PC-9 (cell line): ENCODE measurements around the gene ARHGAP28. TPM values are rescaled to one million over a fixed set of nuclear protein-coding genes. Genes with fewer than 3 reads are reported as not detected.

Source experiments
- BruUV-seq: library from RNA; stranded (reverse); fragments of 400-500 nt; replicated peaks from 2 replicates; lab custom pipeline; 2021; lab: Mats Ljungman, UMichigan
- CTCF ChIA-PET: fragments of 300-600 bp; sonication (Branson Sonifier 250); formaldehyde crosslinking; loops from one replicate; lab custom pipeline; 2022; ENCODE audit warnings: antibody characterized with exemption; lab: Charles Lee
- POLR2A ChIA-PET: fragments of 300-600 bp; sonication (Branson Sonifier 250); formaldehyde crosslinking; loops from one replicate; lab custom pipeline; 2022; ENCODE audit warnings: antibody characterized with exemption; ENCODE audit not compliant: unreplicated experiment; lab: Charles Lee
- DNase-seq, 2 experiments: peaks; one replicate each; pipeline versions ENCODE4 v3.0.0 to v3.0.0-alpha.2; 2015 to 2022; ENCODE audit warnings: mixed read lengths in 1 of 2
- H2AFZ ChIP-seq: fragments of 200-600 bp; sonication (generic); 2 replicates; pipeline ENCODE4 v1.8.1; 2017; ENCODE audit warnings: antibody characterized with exemption
- H3F3A ChIP-seq: fragments of 200-600 bp; sonication (generic); 2 replicates; pipeline ENCODE4 v1.8.1; 2017; ENCODE audit warnings: antibody characterized with exemption, mild to moderate bottlenecking, low read depth; ENCODE audit not compliant: insufficient read depth
- H3K27ac ChIP-seq: fragments of 200-600 bp; sonication (generic); 2 replicates; pipeline ENCODE4 v1.6.1; 2016; ENCODE audit warnings: mixed run types
- H3K27me3 ChIP-seq: fragments of 200-600 bp; sonication (generic); 2 replicates; pipeline ENCODE4 v1.6.1; 2016; ENCODE audit warnings: low read depth, mixed run types; ENCODE audit not compliant: insufficient read depth
- H3K36me3 ChIP-seq: fragments of 200-600 bp; sonication (generic); 2 replicates; pipeline ENCODE4 v1.6.1; 2016; ENCODE audit warnings: low read depth, mixed run types
- H3K4me1 ChIP-seq: fragments of 200-600 bp; sonication (generic); replicated peaks from 2 replicates; pipeline ENCODE4 v1.6.1; 2016; ENCODE audit warnings: mixed run types; ENCODE audit not compliant: insufficient read depth
- H3K4me2 ChIP-seq: fragments of 200-600 bp; sonication (generic); 2 replicates; pipeline ENCODE4 v1.6.1; 2017; ENCODE audit warnings: mixed run types
- H3K4me3 ChIP-seq: fragments of 200-600 bp; sonication (generic); 2 replicates; pipeline ENCODE4 v1.6.1; 2016; ENCODE audit warnings: mixed run types
- H3K79me2 ChIP-seq: fragments of 200-600 bp; sonication (generic); 2 replicates; pipeline ENCODE4 v1.6.1; 2017; ENCODE audit warnings: low read depth, mixed run types
- H3K9me2 ChIP-seq: fragments of 200-600 bp; sonication (generic); 2 replicates; pipeline ENCODE4 v1.8.1; 2017; ENCODE audit warnings: mild to moderate bottlenecking; ENCODE audit not compliant: insufficient read depth
- H3K9me3 ChIP-seq: fragments of 200-600 bp; sonication (generic); 2 replicates; pipeline ENCODE4 v1.8.1; 2016; ENCODE audit warnings: low read depth; ENCODE audit not compliant: insufficient read depth
- H4K20me1 ChIP-seq: fragments of 200-600 bp; sonication (generic); 2 replicates; pipeline ENCODE4 v1.8.1; 2017; ENCODE audit not compliant: insufficient read depth
- EZH2 ChIP-seq: fragments of 200-600 bp; sonication (generic); IDR thresholded peaks from 2 replicates; pipeline ENCODE4 v1.8.0; 2017; ENCODE audit warnings: antibody characterized with exemption, low read depth
- intact Hi-C: fragments of 100-400 bp; cut with micrococcal nuclease; formaldehyde crosslinking; loops from one replicate; pipeline ENCODE4 v1.10.0; 2022; ENCODE audit not compliant: unreplicated experiment
- total RNA-seq: library from RNA; stranded (reverse); gene quantifications from 2 replicates; pipeline ENCODE4 v1.2.3, GENCODE V29; 2021
- TF ChIP-seq, protein P1 (sequence below): fragments of 200-600 bp; sonication (generic); conservative IDR thresholded peaks from 2 replicates; pipeline ENCODE4 v1.6.1; 2017; ENCODE audit warnings: mixed run types, antibody characterized with exemption, mild to moderate bottlenecking, moderate library complexity

ARHGAP28 gene
- total RNA-seq, 1 experiment from 2014 or later = not detected

DNA sequence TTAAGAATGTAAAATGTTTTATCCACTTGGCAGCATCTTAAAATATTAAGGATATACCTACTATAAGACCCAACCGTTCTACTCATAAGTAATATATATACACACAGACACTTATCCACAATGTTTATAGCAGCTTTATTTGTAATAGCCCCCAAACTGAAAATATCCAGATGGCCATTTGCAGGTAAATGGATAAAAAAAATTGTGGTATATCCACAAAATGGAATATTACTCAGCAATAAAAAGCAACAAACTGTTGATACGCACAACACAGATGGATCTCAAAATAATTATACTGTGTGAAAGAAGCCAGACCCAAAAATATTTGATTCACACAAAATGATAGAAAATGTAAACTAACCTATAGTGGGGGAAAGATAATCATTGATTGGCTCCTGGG, 122.0 kb downstream of the ARHGAP28 start:
- ChIA-PET CTCF (no interaction called here), POLR2A (no interaction called here)
- H2AFZ ChIP-seq = no peak overlapping the region
- H3K4me2 ChIP-seq = no peak overlapping the region
- no TSS peak for BruUV-seq
- no peaks in the 10 kb centered on the region for H3K9me2 ChIP-seq
- H4K20me1 ChIP-seq = no peaks in the 10 kb centered on the region
- peaks cover 6% of the 10 kb centered on the region; the same call in 1 of the 2 replicates for H3K27me3 ChIP-seq
- no peaks in the 10 kb centered on the region for H3K36me3 ChIP-seq
- no peaks in the 10 kb centered on the region for H3F3A ChIP-seq
- no peak for TF ChIP-seq EZH2
- TF ChIP-seq, protein P1, sequence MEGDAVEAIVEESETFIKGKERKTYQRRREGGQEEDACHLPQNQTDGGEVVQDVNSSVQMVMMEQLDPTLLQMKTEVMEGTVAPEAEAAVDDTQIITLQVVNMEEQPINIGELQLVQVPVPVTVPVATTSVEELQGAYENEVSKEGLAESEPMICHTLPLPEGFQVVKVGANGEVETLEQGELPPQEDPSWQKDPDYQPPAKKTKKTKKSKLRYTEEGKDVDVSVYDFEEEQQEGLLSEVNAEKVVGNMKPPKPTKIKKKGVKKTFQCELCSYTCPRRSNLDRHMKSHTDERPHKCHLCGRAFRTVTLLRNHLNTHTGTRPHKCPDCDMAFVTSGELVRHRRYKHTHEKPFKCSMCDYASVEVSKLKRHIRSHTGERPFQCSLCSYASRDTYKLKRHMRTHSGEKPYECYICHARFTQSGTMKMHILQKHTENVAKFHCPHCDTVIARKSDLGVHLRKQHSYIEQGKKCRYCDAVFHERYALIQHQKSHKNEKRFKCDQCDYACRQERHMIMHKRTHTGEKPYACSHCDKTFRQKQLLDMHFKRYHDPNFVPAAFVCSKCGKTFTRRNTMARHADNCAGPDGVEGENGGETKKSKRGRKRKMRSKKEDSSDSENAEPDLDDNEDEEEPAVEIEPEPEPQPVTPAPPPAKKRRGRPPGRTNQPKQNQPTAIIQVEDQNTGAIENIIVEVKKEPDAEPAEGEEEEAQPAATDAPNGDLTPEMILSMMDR = no peak
- H3K4me1 ChIP-seq = no peaks in the 10 kb centered on the region
- H3K79me2 ChIP-seq = no peaks in the 10 kb centered on the region
- intact Hi-C loops = no loop called here
- H3K27ac ChIP-seq = no peak overlapping the region
- DNase-seq = no peak
- H3K9me3 ChIP-seq = no peaks in the 10 kb centered on the region
- H3K4me3 ChIP-seq = no peak overlapping the region

DNA sequence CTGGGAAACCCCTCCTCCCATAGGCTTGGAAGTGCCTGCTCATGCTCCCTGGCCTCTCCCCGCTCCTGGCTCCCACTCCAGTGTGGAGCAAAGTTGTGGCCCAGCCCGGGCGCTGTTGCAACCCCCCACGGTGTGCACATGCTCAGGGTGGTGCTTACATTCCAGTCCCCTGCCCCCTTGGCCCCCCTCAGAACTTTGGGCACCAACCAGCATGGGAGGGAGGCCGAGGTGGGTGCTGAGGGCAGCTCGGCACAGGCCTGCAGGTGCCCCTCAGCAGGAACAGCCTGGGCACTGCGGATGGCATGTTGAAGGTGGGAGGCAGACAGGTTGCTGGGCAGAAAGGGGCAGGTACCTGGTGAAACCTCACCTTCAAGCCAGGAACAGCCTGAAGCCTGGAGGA, 125.3 kb downstream of the ARHGAP28 start:
- Histone ChIP-seq H2AFZ (no peak overlapping the region), H3K9me2 (no peaks in the 10 kb centered on the region), H3K4me1 (no peaks in the 10 kb centered on the region), H3K79me2 (no peaks in the 10 kb centered on the region), H3K9me3 (no peaks in the 10 kb centered on the region), H4K20me1 (no peaks in the 10 kb centered on the region), H3K27ac (no peak overlapping the region), H3K4me2 (no peak overlapping the region), H3K4me3 (no peak overlapping the region), H3K36me3 (no peaks in the 10 kb centered on the region), H3K27me3 (peaks cover 13% of the 10 kb centered on the region; the same call in 1 of the 2 replicates), H3F3A (no peaks in the 10 kb centered on the region)
- no peak for DNase-seq
- POLR2A ChIA-PET = no interaction called here
- intact Hi-C loops = no loop called here
- CTCF ChIA-PET = no interaction called here
- TF ChIP-seq, protein P1 = no peak
- no peak for TF ChIP-seq EZH2
- no TSS peak for BruUV-seq

DNA sequence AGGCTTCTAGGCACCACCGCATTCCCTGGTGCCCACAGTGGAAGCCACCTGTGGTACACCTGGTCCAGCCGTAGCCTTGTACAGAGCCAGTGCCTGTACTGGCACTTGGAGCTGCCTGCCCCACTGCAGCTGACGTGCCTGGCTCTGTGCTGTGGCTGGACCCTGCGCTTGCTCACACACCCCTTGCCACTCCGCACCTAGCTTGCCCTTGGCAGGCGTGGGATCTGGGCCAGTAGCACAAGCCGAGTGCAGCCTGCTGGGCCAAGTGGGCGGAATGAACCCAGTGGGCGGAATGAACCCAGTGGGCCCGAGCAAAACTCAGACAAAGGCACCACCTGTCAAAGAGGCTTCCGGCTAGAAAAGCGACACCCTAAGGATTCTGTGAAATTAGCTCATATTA, 126.3 kb downstream of the ARHGAP28 start:
- POLR2A ChIA-PET = no interaction called here
- no peak overlapping the region for H3K4me3 ChIP-seq

More for the DNA sequence above, 126.3 kb downstream of the ARHGAP28 start:
- no TSS peak for BruUV-seq
- peaks cover 14% of the 10 kb centered on the region; the same call in 1 of the 2 replicates for H3K27me3 ChIP-seq
- H3K27ac ChIP-seq = no peak overlapping the region
- no peaks in the 10 kb centered on the region for H4K20me1 ChIP-seq
- H3K4me1 ChIP-seq = no peaks in the 10 kb centered on the region
- TF ChIP-seq, protein P1 = no peak
- TF ChIP-seq EZH2 = no peak
- no peaks in the 10 kb centered on the region for H3K36me3 ChIP-seq
- CTCF ChIA-PET = no interaction called here
- intact Hi-C loops = no loop called here
- no peak overlapping the region for H2AFZ ChIP-seq
- H3K79me2 ChIP-seq = no peaks in the 10 kb centered on the region
- no peak overlapping the region for H3K4me2 ChIP-seq
- DNase-seq = no peak
- no peaks in the 10 kb centered on the region for H3F3A ChIP-seq
- no peaks in the 10 kb centered on the region for H3K9me2 ChIP-seq
- H3K9me3 ChIP-seq = no peaks in the 10 kb centered on the region
